Measurements from ENCODE around the gene BMP8A. TPM values are rescaled to one million over a fixed set of nuclear protein-coding genes. Genes with fewer than 3 reads are reported as not detected.
"Not testable (repeated sequence)": the region's sequence is repeated elsewhere in the genome, so short reads cannot be mapped to it uniquely, and the experiment has no call there.

Gene BMP8A
- total RNA-seq, 1 donor from 2014 or later = not detected

DNA sequence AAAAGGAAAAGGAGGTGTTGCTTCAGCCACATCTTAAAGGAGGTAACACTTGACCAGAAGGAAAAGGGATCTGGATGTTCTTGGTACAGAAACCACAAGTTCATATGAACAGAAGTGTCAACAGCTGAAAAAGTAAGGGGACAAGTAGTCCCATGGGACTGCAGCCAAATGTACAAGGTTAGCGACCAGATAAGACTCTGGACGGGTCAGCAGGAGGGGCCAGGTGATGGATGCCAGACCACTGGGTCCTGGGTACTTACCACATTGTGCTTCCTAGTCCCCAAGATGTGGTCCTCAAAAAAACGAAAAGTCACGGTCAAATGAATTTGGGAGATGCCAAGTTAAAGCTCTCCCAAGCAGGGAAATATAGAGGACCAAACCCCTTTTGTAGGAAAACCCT lies 16.6 kb upstream of the BMP8A start:
- no peaks in the 10 kb centered on the region for H3F3A ChIP-seq (ENCODE audit: low read depth)
- peaks cover 37% of the 10 kb centered on the region for H3K36me3 Mint-ChIP-seq
- H3K27ac ChIP-seq = no peak overlapping the region

DNA sequence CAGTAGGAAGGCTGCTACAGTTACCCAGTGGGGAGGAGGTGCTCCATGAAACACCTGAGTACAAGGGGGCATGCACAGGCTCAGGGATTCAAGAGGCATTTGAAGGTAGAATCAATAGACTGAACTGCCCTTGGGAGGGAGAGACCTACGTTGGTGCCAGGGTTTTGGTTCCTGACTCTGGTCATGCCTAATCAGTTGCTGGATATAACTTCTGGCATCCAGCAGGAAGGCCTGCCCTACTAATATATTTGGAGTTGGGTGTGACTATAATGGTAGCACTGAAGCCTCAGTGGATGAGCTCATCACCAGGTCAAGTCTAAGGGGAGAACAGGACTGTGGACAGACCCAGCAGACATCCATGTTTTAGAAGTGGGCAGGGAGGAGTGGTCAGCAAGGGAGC lies 15.9 kb upstream of the BMP8A start:
- not testable (repeated sequence) for H3K4me1 ChIP-seq, H3K27ac Mint-ChIP-seq

More for the DNA sequence above, 16.6 kb upstream of the BMP8A start:
- Histone ChIP-seq H3K9ac (no peak overlapping the region), H3K79me2 (ENCODE audit: low read depth) (no peaks in the 10 kb centered on the region), H2AFZ (replicated peaks) (no peak overlapping the region), H4K20me1 (ENCODE audit: low read depth) (peaks cover 10% of the 10 kb centered on the region), H3K36me3 (peaks cover 28% of the 10 kb centered on the region), H3K4me1 (no peaks in the 10 kb centered on the region), H3K9me3 (ENCODE audit: low read depth) (no peaks in the 10 kb centered on the region), H3K4me3 (no peak overlapping the region), H3K4me2 (no peak overlapping the region), H3K27me3 (no peaks in the 10 kb centered on the region)
- H3K4me1 Mint-ChIP-seq = no peaks in the 10 kb centered on the region
- TF ChIP-seq, protein P1, sequence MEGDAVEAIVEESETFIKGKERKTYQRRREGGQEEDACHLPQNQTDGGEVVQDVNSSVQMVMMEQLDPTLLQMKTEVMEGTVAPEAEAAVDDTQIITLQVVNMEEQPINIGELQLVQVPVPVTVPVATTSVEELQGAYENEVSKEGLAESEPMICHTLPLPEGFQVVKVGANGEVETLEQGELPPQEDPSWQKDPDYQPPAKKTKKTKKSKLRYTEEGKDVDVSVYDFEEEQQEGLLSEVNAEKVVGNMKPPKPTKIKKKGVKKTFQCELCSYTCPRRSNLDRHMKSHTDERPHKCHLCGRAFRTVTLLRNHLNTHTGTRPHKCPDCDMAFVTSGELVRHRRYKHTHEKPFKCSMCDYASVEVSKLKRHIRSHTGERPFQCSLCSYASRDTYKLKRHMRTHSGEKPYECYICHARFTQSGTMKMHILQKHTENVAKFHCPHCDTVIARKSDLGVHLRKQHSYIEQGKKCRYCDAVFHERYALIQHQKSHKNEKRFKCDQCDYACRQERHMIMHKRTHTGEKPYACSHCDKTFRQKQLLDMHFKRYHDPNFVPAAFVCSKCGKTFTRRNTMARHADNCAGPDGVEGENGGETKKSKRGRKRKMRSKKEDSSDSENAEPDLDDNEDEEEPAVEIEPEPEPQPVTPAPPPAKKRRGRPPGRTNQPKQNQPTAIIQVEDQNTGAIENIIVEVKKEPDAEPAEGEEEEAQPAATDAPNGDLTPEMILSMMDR (IDR thresholded peaks at IDR 0.05) = no peak
- TF ChIP-seq EZH2phosphoT487 (IDR thresholded peaks at IDR 0.05) (no peak), EZH2 (IDR thresholded peaks at IDR 0.05) (no peak)
- no peak overlapping the region for H3K27ac Mint-ChIP-seq
- H3K27me3 Mint-ChIP-seq (ENCODE audit: insufficient read depth, low read depth) = no peaks in the 10 kb centered on the region
- H3K9me3 Mint-ChIP-seq = no peaks in the 10 kb centered on the region
- no peak for DNase-seq (ENCODE audit: low spot score)
- no peak overlapping the region for H3K4me3 Mint-ChIP-seq

DNA sequence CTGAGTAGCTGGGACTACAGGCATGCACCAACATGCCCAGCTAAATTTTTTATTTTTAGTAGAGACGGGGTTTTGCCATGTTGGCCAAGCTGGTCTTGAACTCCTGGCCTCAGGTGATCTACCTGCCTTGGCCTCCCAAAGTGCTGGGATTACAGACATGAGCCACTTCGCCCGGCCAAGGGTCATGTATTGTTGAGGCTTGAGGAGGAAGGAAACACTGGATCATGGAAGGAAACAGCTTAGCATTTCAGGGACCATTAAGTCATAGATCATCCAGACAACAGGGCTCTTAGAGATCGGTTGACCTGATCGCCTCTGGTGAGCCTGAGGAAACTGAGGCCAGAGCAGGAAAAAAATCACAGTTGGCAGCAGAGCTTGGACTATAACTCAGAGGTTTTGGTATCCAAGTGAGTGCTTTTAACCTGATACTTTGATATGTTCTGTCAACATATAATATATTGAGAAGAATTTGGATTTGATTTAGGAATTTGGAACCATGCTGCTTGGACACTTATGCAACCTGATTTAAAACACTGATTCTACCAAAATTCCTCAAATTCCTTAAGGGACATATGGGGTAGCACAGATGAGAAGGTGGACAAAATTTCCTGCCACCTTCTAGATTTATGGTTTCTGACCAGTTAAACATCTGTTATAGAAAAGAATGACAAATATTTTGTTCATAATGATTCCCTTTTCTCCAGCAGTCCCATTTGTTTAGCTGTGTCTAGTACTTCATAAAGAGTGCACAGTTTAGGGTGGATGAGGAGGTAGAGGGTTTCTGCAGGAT lies 13.1 kb upstream of the BMP8A start:
- H3K27me3 Mint-ChIP-seq (ENCODE audit: insufficient read depth, low read depth) = peaks cover 2% of the 10 kb centered on the region
- peaks cover 42% of the 10 kb centered on the region for H3K36me3 Mint-ChIP-seq
- H3K27ac Mint-ChIP-seq = no peak overlapping the region

More for the DNA sequence above, 15.9 kb upstream of the BMP8A start:
- peaks cover 29% of the 10 kb centered on the region for H3K36me3 ChIP-seq
- H3K4me2 ChIP-seq; H3K4me3 ChIP-seq; H3K4me1 Mint-ChIP-seq; H3K9me3 ChIP-seq (ENCODE audit: low read depth); H4K20me1 ChIP-seq (ENCODE audit: low read depth); H2AFZ ChIP-seq (replicated peaks); H3K4me3 Mint-ChIP-seq; H3F3A ChIP-seq (ENCODE audit: low read depth); H3K27ac ChIP-seq; H3K9ac ChIP-seq; H3K27me3 ChIP-seq; DNase-seq (ENCODE audit: low spot score); H3K79me2 ChIP-seq (ENCODE audit: low read depth); H3K27me3 Mint-ChIP-seq (ENCODE audit: insufficient read depth, low read depth); H3K9me3 Mint-ChIP-seq: not testable (repeated sequence)
- H3K36me3 Mint-ChIP-seq = peaks cover 39% of the 10 kb centered on the region

More for the DNA sequence above, 13.1 kb upstream of the BMP8A start:
- TF ChIP-seq, protein P1 (IDR thresholded peaks at IDR 0.05) = no peak
- TF ChIP-seq EZH2 (IDR thresholded peaks at IDR 0.05) = no peak
- TF ChIP-seq EZH2phosphoT487 (IDR thresholded peaks at IDR 0.05) = no peak
- Histone ChIP-seq H3K9ac (no peak overlapping the region), H4K20me1 (ENCODE audit: low read depth) (peaks cover 5% of the 10 kb centered on the region), H3K36me3 (peaks cover 11% of the 10 kb centered on the region), H3K27ac (no peak overlapping the region), H3F3A (ENCODE audit: low read depth) (no peaks in the 10 kb centered on the region), H3K9me3 (ENCODE audit: low read depth) (no peaks in the 10 kb centered on the region), H2AFZ (replicated peaks) (no peak overlapping the region), H3K4me2 (no peak overlapping the region), H3K4me3 (no peak overlapping the region), H3K79me2 (ENCODE audit: low read depth) (no peaks in the 10 kb centered on the region), H3K4me1 (no peaks in the 10 kb centered on the region), H3K27me3 (no peaks in the 10 kb centered on the region)
- no peak for DNase-seq (ENCODE audit: low spot score)
- Mint-ChIP-seq H3K4me3 (no peak overlapping the region), H3K9me3 (no peaks in the 10 kb centered on the region), H3K4me1 (peaks cover 6% of the 10 kb centered on the region)
